Activated CD8-positive, alpha-beta T cell treated with anti-CD3 and anti-CD28 coated beads for 36 hours (primary cell): ENCODE results near the gene DHRS12. TPM values are rescaled to one million over a fixed set of nuclear protein-coding genes. Genes with fewer than 3 reads are reported as not detected.
A peak's percentile ranks its signal among the peaks of the same experiment; 100 is the strongest.

Source experiments
- ATAC-seq: fragments of 200-7000 bp; cut with Tn5 transposase; one replicate; pipeline ENCODE4 v1.10.0; 2021; ENCODE audit warnings: mild to moderate bottlenecking, moderate library complexity
- CTCF ChIA-PET: fragments of 350-600 bp; sonication (Branson Sonifier 250); formaldehyde crosslinking; loops from one replicate; lab custom pipeline; 2021; ENCODE audit warnings: antibody characterized with exemption; lab: Charles Lee
- POLR2A ChIA-PET: fragments of 350-600 bp; sonication (Branson Sonifier 250); formaldehyde crosslinking; loops from one replicate; lab custom pipeline; 2021; ENCODE audit warnings: antibody characterized with exemption; lab: Charles Lee
- DNase-seq: peaks from one replicate; pipeline ENCODE4 v3.0.0-alpha.2; 2020
- H3K27ac Mint-ChIP-seq: one replicate; pipeline ENCODE4 v1.8.0; 2021; ENCODE audit warnings: mild to moderate bottlenecking, mixed read lengths
- H3K27me3 Mint-ChIP-seq: one replicate; pipeline ENCODE4 v1.8.0; 2021; ENCODE audit warnings: mixed read lengths
- H3K36me3 Mint-ChIP-seq: one replicate; pipeline ENCODE4 v1.8.0; 2021; ENCODE audit warnings: low read depth, mixed read lengths
- H3K4me1 Mint-ChIP-seq: one replicate; pipeline ENCODE4 v1.8.0; 2021; ENCODE audit warnings: low read depth, mixed read lengths
- H3K4me3 Mint-ChIP-seq: one replicate; pipeline ENCODE4 v1.8.0; 2021; ENCODE audit warnings: mild to moderate bottlenecking, moderate library complexity, mixed read lengths
- H3K9me3 Mint-ChIP-seq: one replicate; pipeline ENCODE4 v1.8.0; 2021; ENCODE audit warnings: mixed read lengths
- CTCF ChIP-seq: fragments of 200-600 bp; IDR thresholded peaks from one replicate; pipeline ENCODE4 v1.8.0; 2022; ENCODE audit warnings: antibody characterized with exemption, mild to moderate bottlenecking
- intact Hi-C: fragments of 100-400 bp; cut with micrococcal nuclease; formaldehyde crosslinking; loops from one replicate; pipeline ENCODE4 v1.10.0; 2022
- total RNA-seq, 2 experiments: library from RNA; stranded (reverse); gene quantifications; one replicate each; pipeline ENCODE4 v1.2.3, GENCODE V29; 2021

DHRS12 gene
- total RNA-seq, 2 experiments from 2014 or later: 6.6 to 6.7 TPM

GRCh38 chr13:51829568-51829899, 25.6 kb upstream of the DHRS12 start:
- H3K4me1 Mint-ChIP-seq: peaks cover 71% of the 10 kb centered on the region

GRCh38 chr13:51828730-51829567, 25.0 kb upstream of the DHRS12 start:
- ChIA-PET POLR2A (interaction anchor here (1.0 to 2.9 kb wide), 5 partner anchors 9 to 183 kb away, joined by 3 to 11 read pairs (median 3); partner anchors contain the start of genes ALG11 and DHRS12), CTCF (interaction anchor here (1.4 to 8.3 kb wide), 6 partner anchors 9 to 32 kb away, joined by 5 to 119 read pairs (median 8); partner anchors contain the start of gene TMEM272)
- Mint-ChIP-seq H3K4me1 (peaks cover 69% of the 10 kb centered on the region), H3K4me3 (no peak overlapping the region), H3K36me3 (no peaks in the 10 kb centered on the region), H3K27ac (no peak overlapping the region), H3K27me3 (no peaks in the 10 kb centered on the region), H3K9me3 (no peaks in the 10 kb centered on the region)
- no peak for ATAC-seq
- intact Hi-C loops: no loop called here
- TF ChIP-seq CTCF: no peak
- no peak for DNase-seq

More at GRCh38 chr13:51829568-51829899, 25.6 kb upstream of the DHRS12 start:
- DNase-seq (no peak), ATAC-seq (no peak)
- Mint-ChIP-seq H3K36me3 (no peaks in the 10 kb centered on the region), H3K9me3 (no peaks in the 10 kb centered on the region), H3K4me3 (no peak overlapping the region), H3K27ac (no peak overlapping the region), H3K27me3 (no peaks in the 10 kb centered on the region)
- no peak for TF ChIP-seq CTCF
- intact Hi-C loops: no loop called here
- ChIA-PET CTCF (interaction anchor here (1.4 to 8.3 kb wide), 5 partner anchors 9 to 32 kb away, joined by 5 to 119 read pairs (median 6); partner anchors contain the start of gene TMEM272), POLR2A (interaction anchor here (1.0 to 2.9 kb wide), 3 partner anchors 8 to 183 kb away, joined by 3 to 11 read pairs (median 3); partner anchors contain the start of genes ALG11 and DHRS12)

- CTCF ChIA-PET: interaction anchor here (1.0 to 8.3 kb wide), 8 partner anchors 9 to 702 kb away, joined by 3 to 119 read pairs (median 5); partner anchors contain the start of gene TMEM272
- no peak for ATAC-seq
- Mint-ChIP-seq H3K4me1 (peaks cover 74% of the 10 kb centered on the region), H3K27me3 (no peaks in the 10 kb centered on the region), H3K9me3 (no peaks in the 10 kb centered on the region), H3K27ac (peak overlapping the region; percentile 94), H3K4me3 (peak overlapping the region; percentile 74), H3K36me3 (no peaks in the 10 kb centered on the region)
- intact Hi-C loops: no loop called here
- no peak for TF ChIP-seq CTCF
- no peak for DNase-seq
- POLR2A ChIA-PET: interaction anchor here (0.9 to 2.9 kb wide), 3 partner anchors 8 to 24 kb away, joined by 4 to 11 read pairs (median 6); partner anchors contain the start of gene DHRS12
Observed at GRCh38 chr13:51827254-51827653, 23.3 kb upstream of the DHRS12 start.

GRCh38 chr13:51826606-51827005, 22.6 kb upstream of the DHRS12 start:
- H3K27me3 Mint-ChIP-seq: no peaks in the 10 kb centered on the region
- ChIA-PET POLR2A (interaction anchor here (0.9 to 1.8 kb wide), 3 partner anchors 8 to 24 kb away, joined by 4 to 8 read pairs (median 7); no protein-coding TSS in a partner anchor), CTCF (interaction anchor here (1.1 to 8.3 kb wide), 6 partner anchors 9 to 24 kb away, joined by 3 to 119 read pairs (median 8); partner anchors contain the start of gene TMEM272)
- TF ChIP-seq CTCF: no peak
- DNase-seq (no peak), ATAC-seq (peak; percentile 2)
- H3K27ac Mint-ChIP-seq: peak overlapping the region; percentile 94
- no peaks in the 10 kb centered on the region for H3K9me3 Mint-ChIP-seq
- peaks cover 75% of the 10 kb centered on the region for H3K4me1 Mint-ChIP-seq
- intact Hi-C loops: no loop called here
- peak overlapping the region; percentile 74 for H3K4me3 Mint-ChIP-seq
- no peaks in the 10 kb centered on the region for H3K36me3 Mint-ChIP-seq
